Pancreas (tissue), 10 donors: Measurements from ENCODE around the gene PLA2G1B. TPM values are rescaled to one million over a fixed set of nuclear protein-coding genes. Genes with fewer than 3 reads are reported as not detected.
A peak's percentile ranks its signal among the peaks of the same experiment; 100 is the strongest.

Experiments
- ATAC-seq, 4 donors: fragments of 200-7000 bp; cut with Tn5 transposase; one replicate each; pipeline versions ENCODE4 v1.8.0 to v1.9.1; 2020; ENCODE audit warnings: mild to moderate bottlenecking in 4 of 4, moderate library complexity in 4 of 4
- DNase-seq, 6 donors: peaks; one replicate each; pipeline ENCODE4 v3.0.0-alpha.2; 2020
- FAIRE-seq: peaks from 2 replicates; lab custom pipeline; 2012; peaks lifted over from hg19 to GRCh38; lab: Jason Lieb, UNC
- H3K27ac ChIP-seq, 4 donors: fragments of 200-600 bp; sonication (generic); 1 replicate in 3 of 4; 2 replicates in 1 of 4; pipeline versions ENCODE4 v1.5.0 to v1.8.0; 2020
- H3K27me3 ChIP-seq, 4 donors: fragments of 200-600 bp; one replicate each; pipeline ENCODE4 v1.8.0; 2021
- H3K36me3 ChIP-seq, 3 donors: fragments of 200-600 bp; sonication (generic) in 1 of 3; one replicate each; pipeline versions ENCODE4 v1.5.0 to v1.8.0; 2020 to 2021
- H3K4me1 ChIP-seq, 3 donors: fragments of 200-600 bp; one replicate each; pipeline ENCODE4 v1.8.0; 2021
- H3K4me3 ChIP-seq, 4 donors: fragments of 200-600 bp; sonication (generic) in 2 of 4; one replicate each; pipeline versions ENCODE4 v1.5.0 to v1.8.0; 2020 to 2021
- H3K9me3 ChIP-seq, 4 donors: fragments of 200-600 bp; one replicate each; pipeline ENCODE4 v1.8.0; 2021
- WGBS, 2 donors: extraction: QIAGEN DNeasy Blood & Tissue Kit; methylation state at CpG; one replicate each; pipeline ENCODE4 v1.1.7; 2013; 5-methylcytosine and 5-hydroxymethylcytosine counted together
- intact Hi-C, 3 donors: fragments of 100-400 bp; cut with DNase I; formaldehyde crosslinking; loops; one replicate each; pipeline versions ENCODE4 v1.11.1 to v1.14.2; 2022
- polyA plus RNA-seq, 2 donors: library from polyadenylated mRNA; stranded (reverse); fragments of 200-250 nt; gene quantifications; one replicate each; pipeline ENCODE4 v1.2.3, GENCODE V29; 2013
- total RNA-seq, 6 donors: library from RNA; stranded (reverse); fragmentation: NEBNext Ultra II Directional in 4 of 6; extraction: Animal tissue kit (Norgen Biotek cat#: 25700) in 4 of 6; gene quantifications; one replicate each; pipeline versions ENCODE4 v1.2.1 to v1.2.4, GENCODE V29; 2021 to 2023
- TF ChIP-seq, protein P1 (sequence below), 4 donors: fragments of 200-600 bp; sonication (generic) in 3 of 4; IDR thresholded peaks; one replicate each; pipeline versions ENCODE4 v1.5.0 to v1.8.0; 2021; ENCODE audit warnings: antibody characterized with exemption in 4 of 4
- donor health status: healthy with polysubstance abuse.
- donor health status: DM: no; HTN: no; CAD: no; lungs with moderate emphysema.
- donor health status: DM: no; HTN: no; CAD: no.
- donor health status: control.
- donor health status: control.
- donor health status: Bipolar disorder and iron deficiency.
- donor health status: DM: yes; HTN: yes; CAD: no.
- donor health status: DM: no; HTN: no; CAD: no.
- donor health status: DM: no; HTN: no; CAD: no.
- donor health status: DM: yes; HTN: yes; CAD: no.

The PLA2G1B gene
- total and polyA plus RNA-seq, 8 donors: 4,900 to 12,528 (median 7,707) TPM

DNA sequence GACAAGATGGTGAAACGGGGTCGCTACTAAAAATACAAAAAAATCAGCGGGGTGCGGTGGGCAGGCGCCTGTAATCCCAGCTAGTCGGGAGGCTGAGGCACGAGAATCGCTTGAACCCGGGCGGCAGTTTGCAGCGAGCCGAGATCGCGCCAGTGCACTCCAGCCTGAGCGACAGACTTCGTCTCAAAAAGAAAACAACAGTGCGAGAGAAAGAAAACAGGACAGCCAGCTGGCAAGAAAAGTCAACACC is 35.2 kb downstream of the PLA2G1B start:
- Histone ChIP-seq H3K27me3 (no peaks in the 10 kb centered on the region), H3K4me1 (peaks cover 0 to 5% (median 0%) of the 10 kb centered on the region in 3 donors), H3K4me3 (peak overlapping the region; percentile 33 to 59 (median 43)), H3K27ac (peak overlapping the region; percentile 98 to 99 (median 98)), H3K9me3 (no peaks in the 10 kb centered on the region), H3K36me3 (no peaks in the 10 kb centered on the region)
- intact Hi-C loops: no loop called here
- ATAC-seq (peak; percentile 2 to 9 (median 8)), DNase-seq (peak in 1 of 6 donors; percentile 43), FAIRE-seq (no peak)
- TF ChIP-seq, protein P1, sequence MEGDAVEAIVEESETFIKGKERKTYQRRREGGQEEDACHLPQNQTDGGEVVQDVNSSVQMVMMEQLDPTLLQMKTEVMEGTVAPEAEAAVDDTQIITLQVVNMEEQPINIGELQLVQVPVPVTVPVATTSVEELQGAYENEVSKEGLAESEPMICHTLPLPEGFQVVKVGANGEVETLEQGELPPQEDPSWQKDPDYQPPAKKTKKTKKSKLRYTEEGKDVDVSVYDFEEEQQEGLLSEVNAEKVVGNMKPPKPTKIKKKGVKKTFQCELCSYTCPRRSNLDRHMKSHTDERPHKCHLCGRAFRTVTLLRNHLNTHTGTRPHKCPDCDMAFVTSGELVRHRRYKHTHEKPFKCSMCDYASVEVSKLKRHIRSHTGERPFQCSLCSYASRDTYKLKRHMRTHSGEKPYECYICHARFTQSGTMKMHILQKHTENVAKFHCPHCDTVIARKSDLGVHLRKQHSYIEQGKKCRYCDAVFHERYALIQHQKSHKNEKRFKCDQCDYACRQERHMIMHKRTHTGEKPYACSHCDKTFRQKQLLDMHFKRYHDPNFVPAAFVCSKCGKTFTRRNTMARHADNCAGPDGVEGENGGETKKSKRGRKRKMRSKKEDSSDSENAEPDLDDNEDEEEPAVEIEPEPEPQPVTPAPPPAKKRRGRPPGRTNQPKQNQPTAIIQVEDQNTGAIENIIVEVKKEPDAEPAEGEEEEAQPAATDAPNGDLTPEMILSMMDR (IDR thresholded peaks at IDR 0.05): no peak
- WGBS, 2 donors: 0% methylated on average over 17 of the region's 17 CpGs

DNA sequence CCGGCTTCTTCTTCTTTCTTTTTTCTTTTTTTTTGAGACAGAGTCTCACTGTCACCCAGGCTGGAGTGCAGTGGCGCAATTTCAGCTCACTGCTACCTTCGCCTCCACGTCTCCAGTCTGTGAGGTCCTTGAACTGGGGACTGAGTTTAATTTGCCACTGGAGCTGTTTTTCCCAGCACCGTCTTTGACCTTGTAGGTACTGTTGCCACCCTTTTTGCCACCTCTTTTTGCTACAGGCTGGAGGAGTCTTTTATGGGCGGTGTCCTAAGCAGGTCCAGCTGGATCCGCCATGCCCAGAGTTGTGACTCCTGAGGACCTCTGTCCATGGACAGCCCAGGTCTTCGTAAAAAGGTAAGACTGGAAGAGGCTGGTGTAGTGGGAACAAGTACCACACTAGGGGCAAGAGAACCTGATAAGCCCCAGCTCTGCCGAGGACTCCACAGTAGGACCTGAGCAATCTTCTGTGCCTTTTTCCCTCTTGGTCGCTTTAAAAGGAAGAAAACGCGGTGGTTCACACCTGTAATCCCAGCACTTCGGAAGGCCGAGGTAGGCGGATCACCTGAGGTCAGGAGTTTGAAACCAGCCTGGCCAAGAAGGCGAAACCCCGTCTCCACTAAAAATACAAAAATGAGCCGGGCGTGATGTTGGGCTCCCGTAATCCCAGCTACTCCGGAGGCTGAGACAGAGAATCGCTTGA is 36.8 kb downstream of the PLA2G1B start:
- FAIRE-seq (no peak), ATAC-seq (peak; percentile 11 to 40 (median 34)), DNase-seq (peak in 4 of 6 donors; percentile 53 to 64 (median 59))
- Histone ChIP-seq H3K4me3 (peak overlapping the region in 2 of 4 donors; percentile 25 to 53), H3K27me3 (no peaks in the 10 kb centered on the region), H3K4me1 (peaks cover 0 to 5% (median 0%) of the 10 kb centered on the region in 3 donors), H3K9me3 (no peaks in the 10 kb centered on the region), H3K27ac (peak overlapping the region; percentile 98 to 99 (median 98)), H3K36me3 (no peaks in the 10 kb centered on the region)
- intact Hi-C loops: no loop called here
- TF ChIP-seq, protein P1 (IDR thresholded peaks at IDR 0.05): no peak
- WGBS, 2 donors: 13 to 14% methylated on average over 22 of the region's 22 CpGs

DNA sequence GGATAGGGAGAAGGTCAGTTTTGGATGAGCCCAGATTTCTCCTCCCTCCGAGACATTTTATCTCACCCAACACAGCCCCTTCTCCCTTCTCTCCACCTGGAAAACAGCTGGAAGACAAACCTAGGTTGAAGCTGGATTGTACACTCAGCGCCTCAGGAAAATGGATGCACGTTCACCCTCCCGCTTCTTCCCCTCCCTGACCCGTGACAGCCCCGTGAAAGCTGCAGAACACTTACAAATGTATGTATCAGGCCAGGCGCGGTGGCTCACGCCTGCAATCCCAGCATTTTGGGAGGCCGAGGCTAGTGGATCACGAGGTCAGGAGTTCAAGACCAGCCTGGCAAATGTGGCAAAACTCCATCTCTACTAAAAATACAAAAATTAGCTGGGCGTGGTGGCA is 40.1 kb downstream of the PLA2G1B start:
- Histone ChIP-seq H3K4me1 (no peaks in the 10 kb centered on the region), H3K4me3 (no peak overlapping the region), H3K9me3 (no peaks in the 10 kb centered on the region), H3K27ac (no peak overlapping the region), H3K27me3 (no peaks in the 10 kb centered on the region), H3K36me3 (no peaks in the 10 kb centered on the region)
- 83 to 84% methylated on average over 12 of the region's 12 CpGs for WGBS, 2 donors
- ATAC-seq (no peak), FAIRE-seq (no peak), DNase-seq (no peak)
- intact Hi-C loops: no loop called here
- TF ChIP-seq, protein P1 (IDR thresholded peaks at IDR 0.05): no peak

DNA sequence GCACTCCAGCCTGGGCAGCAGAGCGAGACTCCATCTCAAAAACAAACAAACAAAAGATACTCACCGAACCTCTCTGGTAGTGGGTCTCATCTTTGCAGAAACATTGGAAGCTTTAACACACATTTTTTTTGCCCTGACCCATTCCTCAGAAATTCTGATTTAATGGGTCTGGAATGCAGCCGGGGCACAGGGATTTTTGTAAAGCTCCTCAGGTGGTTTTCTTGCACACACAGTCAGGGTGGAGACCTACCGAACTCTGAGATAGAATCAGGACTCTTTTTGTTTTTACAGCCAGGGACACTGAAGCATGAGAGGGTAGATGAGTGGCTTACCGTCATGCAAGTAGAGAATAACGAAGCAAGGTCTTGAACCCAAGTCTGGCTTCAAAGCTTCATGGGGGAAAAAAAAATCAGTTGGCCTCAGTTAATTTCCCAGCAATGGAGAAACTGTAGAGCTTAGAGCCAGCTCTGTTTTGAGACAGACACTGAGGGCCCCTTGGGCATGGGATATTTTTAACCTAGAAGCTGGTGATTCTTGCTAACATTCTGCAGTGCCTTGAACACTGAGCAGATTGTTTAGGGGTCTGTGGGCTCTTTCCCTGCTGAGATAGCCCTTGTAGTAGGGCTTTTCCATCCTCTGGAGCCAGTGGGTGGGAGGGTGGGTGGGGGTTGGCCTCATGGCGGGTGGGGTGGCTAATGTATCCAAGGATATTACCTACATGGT is 40.6 kb downstream of the PLA2G1B start:
- intact Hi-C loops: no loop called here
- no peaks in the 10 kb centered on the region for H3K4me1 ChIP-seq
- no peak overlapping the region for H3K4me3 ChIP-seq
- no peak for ATAC-seq
- FAIRE-seq: no peak
- no peak overlapping the region for H3K27ac ChIP-seq
- H3K27me3 ChIP-seq: no peaks in the 10 kb centered on the region
- no peaks in the 10 kb centered on the region for H3K9me3 ChIP-seq
- TF ChIP-seq, protein P1 (IDR thresholded peaks at IDR 0.05): no peak
- H3K36me3 ChIP-seq: no peaks in the 10 kb centered on the region
- WGBS, 2 donors: 69 to 75% methylated on average over 7 of the region's 7 CpGs
- DNase-seq: no peak

DNA sequence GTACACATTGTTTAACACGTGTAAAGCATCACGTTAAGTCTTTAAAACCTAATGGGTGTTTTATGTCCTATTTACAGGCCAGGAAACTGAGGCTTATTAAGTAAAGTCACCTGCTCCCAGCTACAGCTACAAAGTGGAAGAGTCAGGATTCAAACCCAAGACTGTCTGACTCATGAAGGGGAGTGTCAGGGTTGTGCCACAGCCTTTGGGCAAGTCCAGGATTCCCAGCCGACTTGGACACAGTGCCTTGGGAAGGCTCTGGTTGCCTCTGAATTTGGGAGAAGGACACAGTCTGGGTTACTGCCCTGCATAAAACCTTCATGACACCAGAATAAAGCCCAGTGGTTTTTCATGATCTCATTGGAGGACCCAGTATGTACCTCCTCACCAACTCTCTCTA is 43.2 kb downstream of the PLA2G1B start:
- DNase-seq: no peak
- Histone ChIP-seq H3K27me3 (no peaks in the 10 kb centered on the region), H3K4me3 (no peak overlapping the region), H3K36me3 (no peaks in the 10 kb centered on the region), H3K4me1 (no peaks in the 10 kb centered on the region), H3K9me3 (no peaks in the 10 kb centered on the region), H3K27ac (no peak overlapping the region)
- WGBS, 2 donors: 80 to 90% methylated on average over 3 of the region's 3 CpGs
- no peak for FAIRE-seq
- ATAC-seq: no peak
- TF ChIP-seq, protein P1 (IDR thresholded peaks at IDR 0.05): no peak
- intact Hi-C loops: no loop called here
